HepG2 (cell line): ENCODE data around the gene AGAP1. TPM values are rescaled to one million over a fixed set of nuclear protein-coding genes. Genes with fewer than 3 reads are reported as not detected.

Experiments
- ATAC-seq: fragments of 200-7000 bp; cut with Tn5 transposase; 3 replicates; pipeline ENCODE4 v1.9.1; 2020; ENCODE audit warnings: mild to moderate bottlenecking, moderate library complexity
- BruUV-seq: library from RNA; stranded (reverse); fragments of 400-500 nt; replicated peaks from 2 replicates; lab custom pipeline; 2021; lab: Mats Ljungman, UMichigan
- CTCF ChIA-PET: fragments of 300-600 bp; formaldehyde crosslinking; extraction: SDS; loops from one replicate; lab custom pipeline; 2021; ENCODE audit warnings: low total read pairs, inconsistent platforms, low intra/inter-chr PET ratio; lab: Yijun Ruan, JAX
- POLR2A ChIA-PET: fragments of 350-600 bp; sonication (Branson Sonifier 250); formaldehyde crosslinking; loops from one replicate; lab custom pipeline; 2020; ENCODE audit warnings: antibody characterized with exemption, inconsistent platforms; lab: Yijun Ruan, JAX
- DNase-seq: peaks from one replicate; pipeline ENCODE4 v3.0.0-alpha.2; 2015; ENCODE audit warnings: low spot score
- FAIRE-seq: peaks from 3 replicates; lab custom pipeline; 2011; peaks lifted over from hg19 to GRCh38; lab: Jason Lieb, UNC
- H2AFZ ChIP-seq: one replicate; pipeline ENCODE4 v1.6.1; 2011; ENCODE audit warnings: low read length, inconsistent platforms
- H3K27ac ChIP-seq: fragments of 300-600 bp; 3 replicates; pipeline ENCODE4 v1.8.0; 2011; ENCODE audit warnings: mixed run types, mild to moderate bottlenecking, mixed read lengths, low read length, inconsistent platforms; ENCODE audit not compliant: insufficient read depth; ENCODE audit errors: extremely low read length
- H3K27me3 ChIP-seq, 2 experiments: fragments of 200-600 bp in 1 of 2; 2 replicates in 1 of 2; 3 replicates in 1 of 2; pipeline versions ENCODE4 v1.6.0 to v1.8.0; 2011; ENCODE audit warnings: low read length in 2 of 2, mild to moderate bottlenecking in 2 of 2, moderate library complexity in 2 of 2, inconsistent platforms in 1 of 2; ENCODE audit not compliant: insufficient read depth in 2 of 2, control insufficient read depth in 1 of 2
- H3K36me3 ChIP-seq, 2 experiments: fragments of 200-600 bp in 1 of 2; replicated peaks in 1 of 2; 2 replicates in 1 of 2; 3 replicates in 1 of 2; pipeline versions ENCODE4 v1.5.1 to v1.8.0; 2011; ENCODE audit warnings: low read length in 2 of 2, inconsistent platforms in 1 of 2; ENCODE audit not compliant: insufficient read depth in 2 of 2, control insufficient read depth in 1 of 2
- H3K4me1 ChIP-seq: 2 replicates; pipeline ENCODE4 v1.5.1; 2012; ENCODE audit warnings: low read length, inconsistent platforms; ENCODE audit not compliant: insufficient read depth
- H3K4me2 ChIP-seq: 2 replicates; pipeline ENCODE4 v1.6.0; 2011; ENCODE audit warnings: low read depth, low read length, inconsistent platforms
- H3K4me3 ChIP-seq, 3 experiments: fragments of 200-600 bp in 1 of 3; sonication (generic), shearing (Covaris generic) in 1 of 3; replicated peaks in 1 of 3; 2 replicates each; pipeline ENCODE4 v1.5.1; 2011 to 2016; ENCODE audit warnings: low read length in 3 of 3, inconsistent platforms in 2 of 3, low read depth in 2 of 3, mild to moderate bottlenecking in 2 of 3, control low read depth in 1 of 3, mixed read lengths in 1 of 3; ENCODE audit not compliant: insufficient read depth in 1 of 3
- H3K79me2 ChIP-seq: one replicate; pipeline ENCODE4 v1.6.1; 2011; ENCODE audit warnings: low read length, inconsistent platforms; ENCODE audit not compliant: insufficient read depth
- H3K9ac ChIP-seq: 2 replicates; pipeline ENCODE4 v1.6.0; 2011; ENCODE audit warnings: mild to moderate bottlenecking, low read depth, low read length, inconsistent platforms; ENCODE audit not compliant: insufficient read depth
- H3K9me3 ChIP-seq: 2 replicates; pipeline ENCODE4 v1.5.1; 2012; ENCODE audit warnings: mild to moderate bottlenecking, low read length
- H4K20me1 ChIP-seq: 2 replicates; pipeline ENCODE4 v1.6.0; 2011; ENCODE audit warnings: inconsistent platforms, mild to moderate bottlenecking, low read length, moderate library complexity; ENCODE audit not compliant: insufficient read depth
- ATF6 ChIP-seq: sonication (generic); formaldehyde crosslinking; conservative IDR thresholded peaks from 2 replicates; pipeline ENCODE4 v1.4.0; 2020; ENCODE audit warnings: missing genetic modification reagents
- ATF7 ChIP-seq, 2 experiments: fragments of 450-650 bp in 1 of 2; sonication (generic) in 1 of 2; formaldehyde crosslinking in 1 of 2; IDR thresholded peaks; 2 replicates each; pipeline versions ENCODE4 v1.4.0 to v1.6.1; 2016 to 2020; ENCODE audit warnings: antibody characterized with exemption in 1 of 2, mild to moderate bottlenecking in 1 of 2, missing genetic modification reagents in 1 of 2
- GABPA ChIP-seq, 2 experiments: IDR thresholded peaks; 2 replicates each; pipeline ENCODE4 v1.6.1; 2011 to 2016; ENCODE audit warnings: low read depth in 2 of 2, low read length in 1 of 2, missing biosample characterization in 1 of 2, missing genetic modification characterization in 1 of 2
- GMEB1 ChIP-seq: sonication (generic); formaldehyde crosslinking; IDR thresholded peaks from 2 replicates; pipeline ENCODE4 v1.5.1; 2020; ENCODE audit warnings: missing genetic modification reagents, mild to moderate bottlenecking, borderline replicate concordance
- KLF16 ChIP-seq, 2 experiments: sonication (generic) in 1 of 2; formaldehyde crosslinking in 1 of 2; IDR thresholded peaks; 2 replicates each; pipeline versions ENCODE4 v1.6.1 to v1.8.0; 2016 to 2023; ENCODE audit warnings: missing genetic modification reagents in 2 of 2, missing compliant biosample characterization in 1 of 2
- MED1 ChIP-seq: sonication (generic); formaldehyde crosslinking; IDR thresholded peaks from 2 replicates; pipeline ENCODE4 v1.4.0; 2020; ENCODE audit warnings: missing genetic modification reagents
- PRPF4 ChIP-seq: fragments of 200-400 bp; formaldehyde crosslinking; IDR thresholded peaks from 2 replicates; pipeline ENCODE4 v1.6.1; 2016; ENCODE audit warnings: low read length, low read depth; ENCODE audit not compliant: poor library complexity, severe bottlenecking
- RBAK ChIP-seq: sonication (generic); formaldehyde crosslinking; IDR thresholded peaks from 2 replicates; pipeline ENCODE4 v1.5.1; 2020; ENCODE audit warnings: mild to moderate bottlenecking, missing genetic modification reagents
- SIN3A ChIP-seq: IDR thresholded peaks from 2 replicates; pipeline ENCODE4 v1.6.1; 2011; ENCODE audit warnings: low read depth, mild to moderate bottlenecking, control low read depth, low read length, borderline replicate concordance
- SKI ChIP-seq: fragments of 450-650 bp; IDR thresholded peaks from one replicate; pipeline ENCODE4 v1.6.1; 2018; ENCODE audit warnings: mild to moderate bottlenecking; ENCODE audit not compliant: partially characterized antibody
- THYN1 ChIP-seq: sonication (generic); formaldehyde crosslinking; IDR thresholded peaks from 2 replicates; pipeline ENCODE4 v1.8.1; 2023; ENCODE audit warnings: low read depth, mild to moderate bottlenecking, moderate library complexity, missing genetic modification reagents, borderline replicate concordance
- ZBTB49 ChIP-seq: sonication (generic); formaldehyde crosslinking; IDR thresholded peaks from 2 replicates; pipeline ENCODE4 v1.4.0; 2020; ENCODE audit warnings: missing genetic modification reagents, borderline replicate concordance
- ZFP36 ChIP-seq: fragments of 150-350 bp; IDR thresholded peaks from 2 replicates; pipeline ENCODE4 v1.6.1; 2018; ENCODE audit warnings: borderline replicate concordance, low read length, low read depth; ENCODE audit not compliant: partially characterized antibody
- ZNF382 ChIP-seq: sonication (generic); formaldehyde crosslinking; IDR thresholded peaks from 2 replicates; pipeline ENCODE4 v1.5.0; 2020; ENCODE audit warnings: missing genetic modification reagents, mild to moderate bottlenecking, borderline replicate concordance
- ZNF766 ChIP-seq: sonication (generic); formaldehyde crosslinking; IDR thresholded peaks from 2 replicates; pipeline ENCODE4 v1.5.0; 2020; ENCODE audit warnings: missing genetic modification reagents, borderline replicate concordance
- ZSCAN29 ChIP-seq: sonication (generic); formaldehyde crosslinking; conservative IDR thresholded peaks from 2 replicates; pipeline ENCODE4 v1.4.0; 2020; ENCODE audit warnings: mild to moderate bottlenecking, missing genetic modification reagents
- whole genome bisulfite sequencing: methylation state at CpG from one replicate; pipeline ENCODE4 v1.1.6; 2017; ENCODE audit warnings: low lambda C conversion rate; 5-methylcytosine and 5-hydroxymethylcytosine counted together
- in situ Hi-C: cut with HindIII; loops from 2 replicates; pipeline ENCODE4 v1.10.0; 2017; ENCODE audit warnings: low pct_unique_long_range_greater_than_20kb; ENCODE audit not compliant: extremely low pct_ligation_motif_present
- intact Hi-C: fragments of 100-400 bp; cut with micrococcal nuclease; formaldehyde crosslinking; loops from one replicate; pipeline ENCODE4 v1.10.0; 2022; ENCODE audit not compliant: unreplicated experiment
- polyA plus RNA-seq, 8 experiments: library from polyadenylated mRNA; depleted of rRNA in 3 of 8; stranded (reverse) in 7 of 8; unstranded in 1 of 8; fragments of >200 nt; fragmentation: Illumina TruSeq in 4 of 8; extraction: Trizol in 4 of 8; gene quantifications; 2 replicates each; pipeline versions ENCODE4 v1.2.1 to v1.2.3, GENCODE V29; 2011 to 2016; ENCODE audit warnings: low read depth in 4 of 8, missing spikeins in 1 of 8, mixed read lengths in 1 of 8; ENCODE audit not compliant: insufficient read depth in 1 of 8
- total RNA-seq, 5 experiments: library from RNA; depleted of rRNA; stranded (reverse); fragments of >200 nt; fragmentation: Illumina TruSeq; extraction: Trizol; gene quantifications; 2 replicates each; pipeline ENCODE4 v1.2.3, GENCODE V29; 2016; ENCODE audit warnings: low read depth in 1 of 5

AGAP1 gene
- total and polyA plus RNA-seq, 2 of the 13 experiments (the other 11 are each of a cell fraction or from before 2014, with no cell fraction given): 21.2 to 32.7 TPM

- no peaks in the 10 kb centered on the region for H3K27me3 ChIP-seq
- no peak overlapping the region for H3K4me2 ChIP-seq
- POLR2A ChIA-PET: no interaction called here
- CTCF ChIA-PET: no interaction called here
- FAIRE-seq (no peak), ATAC-seq (no peak), DNase-seq (no peak)
- no peaks in the 10 kb centered on the region for H3K9me3 ChIP-seq
- peaks cover 5% of the 10 kb centered on the region for H3K79me2 ChIP-seq
- H3K36me3 ChIP-seq: peaks cover 0 to 1% of the 10 kb centered on the region in 2 experiments; a peak in 1 of 5 replicates
- 96% methylated on average over 12 of the region's 12 CpGs for WGBS
- peaks cover 28% of the 10 kb centered on the region for H4K20me1 ChIP-seq
- no peaks in the 10 kb centered on the region for H3K4me1 ChIP-seq
- no peak for TF ChIP-seq SIN3A
- no peak for TF ChIP-seq ZNF766
- 0 out of 2 replicates have a peak, but pooled peaks have one; percentile 2 for TF ChIP-seq GABPA (IDR thresholded peaks at IDR 0.05; ENCODE audit: low read depth, low read length)
- no peak for TF ChIP-seq GABPA (CRISPR knock-in tag; IDR thresholded peaks at IDR 0.05; ENCODE audit: low read depth)
- TF ChIP-seq KLF16 (CRISPR knock-in tag; IDR thresholded peaks at IDR 0.05): no peak
- no peak for TF ChIP-seq ZNF382 (CRISPR knock-in tag)
- no peak for TF ChIP-seq MED1 (CRISPR knock-in tag)
- TF ChIP-seq ZSCAN29 (CRISPR knock-in tag): no peak
- TF ChIP-seq ZFP36: no peak
- no peak for TF ChIP-seq RBAK (CRISPR knock-in tag)
- peak; percentile 70 for TF ChIP-seq ATF7 (IDR thresholded peaks at IDR 0.05)
- TF ChIP-seq ATF7 (CRISPR knock-in tag; IDR thresholded peaks at IDR 0.05): no peak
- TF ChIP-seq THYN1 (CRISPR knock-in tag): no peak
- no peak for TF ChIP-seq ATF6 (CRISPR knock-in tag)
- TF ChIP-seq GMEB1 (CRISPR knock-in tag): no peak
- TF ChIP-seq SKI: no peak
- TF ChIP-seq ZBTB49: no peak
- no peak for TF ChIP-seq PRPF4
- H3K27ac ChIP-seq: no peak overlapping the region
- intact Hi-C loops (no loop called here), in situ Hi-C loops (no loop called here)
- no peak overlapping the region for H3K9ac ChIP-seq
- BruUV-seq: no TSS peak
- no peak overlapping the region for H2AFZ ChIP-seq
- H3K4me3 ChIP-seq: no peak overlapping the region
These were observed 142.7 kb downstream of the AGAP1 start for GRCh38 chr2:235636546-235636945.
